Caco-2 (cell line): ENCODE measurements around the gene DEFB112. TPM values are rescaled to one million over a fixed set of nuclear protein-coding genes. Genes with fewer than 3 reads are reported as not detected.

Experiments used
- BruUV-seq: library from RNA; stranded (reverse); fragments of 400-500 nt; replicated peaks from 2 replicates; lab custom pipeline; 2021; lab: Mats Ljungman, UMichigan
- CTCF ChIA-PET: fragments of 300-600 bp; sonication (Branson Sonifier 250); formaldehyde crosslinking; loops from one replicate; lab custom pipeline; 2022; ENCODE audit warnings: antibody characterized with exemption; lab: Charles Lee
- POLR2A ChIA-PET: fragments of 300-600 bp; sonication (Branson Sonifier 250); formaldehyde crosslinking; loops from one replicate; lab custom pipeline; 2022; ENCODE audit warnings: antibody characterized with exemption; lab: Charles Lee
- DNase-seq, 2 experiments: peaks; one replicate each; pipeline versions ENCODE4 v3.0.0 to v3.0.0-alpha.2; 2020 to 2022
- H3K27me3 ChIP-seq: replicated peaks from 2 replicates; pipeline ENCODE4 v1.6.0; 2011; ENCODE audit warnings: low read length; ENCODE audit not compliant: control insufficient read depth, insufficient read depth
- H3K36me3 ChIP-seq: 2 replicates; pipeline ENCODE4 v1.5.1; 2011; ENCODE audit warnings: low read length; ENCODE audit not compliant: control insufficient read depth, insufficient read depth
- H3K4me1 ChIP-seq: fragments of 250-450 bp; sonication (Bioruptor Pico); 2 replicates; pipeline ENCODE4 v1.5.1; 2020; ENCODE audit warnings: mild to moderate bottlenecking
- H3K4me3 ChIP-seq: 2 replicates; pipeline ENCODE4 v1.5.1; 2011; ENCODE audit warnings: low read depth, mild to moderate bottlenecking, control low read depth, low read length
- H3K9me3 ChIP-seq: fragments of 250-450 bp; sonication (Bioruptor Pico); 2 replicates; pipeline ENCODE4 v1.5.1; 2020; ENCODE audit warnings: mild to moderate bottlenecking, moderate library complexity
- H3K27ac Mint-ChIP-seq: one replicate; pipeline ENCODE4 v1.8.0; 2022; ENCODE audit warnings: mixed read lengths; ENCODE audit not compliant: unreplicated experiment
- H3K27me3 Mint-ChIP-seq: one replicate; pipeline ENCODE4 v1.8.0; 2022; ENCODE audit warnings: mixed read lengths; ENCODE audit not compliant: insufficient read depth, unreplicated experiment
- H3K36me3 Mint-ChIP-seq: one replicate; pipeline ENCODE4 v1.8.0; 2022; ENCODE audit warnings: mild to moderate bottlenecking, mixed read lengths; ENCODE audit not compliant: insufficient read depth, unreplicated experiment
- H3K4me1 Mint-ChIP-seq: one replicate; pipeline ENCODE4 v1.8.0; 2022; ENCODE audit warnings: low read depth, mixed read lengths; ENCODE audit not compliant: unreplicated experiment
- H3K4me3 Mint-ChIP-seq: one replicate; pipeline ENCODE4 v1.8.0; 2022; ENCODE audit warnings: mild to moderate bottlenecking, moderate library complexity, mixed read lengths; ENCODE audit not compliant: unreplicated experiment
- H3K9me3 Mint-ChIP-seq: one replicate; pipeline ENCODE4 v1.8.0; 2022; ENCODE audit warnings: mixed read lengths; ENCODE audit not compliant: unreplicated experiment
- intact Hi-C: fragments of 100-400 bp; cut with micrococcal nuclease; formaldehyde crosslinking; loops from one replicate; pipeline ENCODE4 v1.10.0; 2022; ENCODE audit not compliant: unreplicated experiment
- total RNA-seq: library from RNA; stranded (reverse); gene quantifications from 2 replicates; pipeline ENCODE4 v1.2.3, GENCODE V29; 2022
- TF ChIP-seq, protein P1 (sequence below), 2 experiments: fragments of 200-600 bp in 1 of 2; IDR thresholded peaks; 1 replicate in 1 of 2; 2 replicates in 1 of 2; pipeline versions ENCODE4 v1.5.1 to v1.8.0; 2011 to 2022; ENCODE audit warnings: antibody characterized with exemption in 1 of 2, control low read depth in 1 of 2, inconsistent platforms in 1 of 2, low read depth in 1 of 2, low read length in 1 of 2, mild to moderate bottlenecking in 1 of 2, moderate library complexity in 1 of 2; ENCODE audit not compliant: insufficient read depth in 1 of 2, severe bottlenecking in 1 of 2, unreplicated experiment in 1 of 2

The DEFB112 gene
- total RNA-seq, 1 experiment from 2014 or later = not detected

DNA sequence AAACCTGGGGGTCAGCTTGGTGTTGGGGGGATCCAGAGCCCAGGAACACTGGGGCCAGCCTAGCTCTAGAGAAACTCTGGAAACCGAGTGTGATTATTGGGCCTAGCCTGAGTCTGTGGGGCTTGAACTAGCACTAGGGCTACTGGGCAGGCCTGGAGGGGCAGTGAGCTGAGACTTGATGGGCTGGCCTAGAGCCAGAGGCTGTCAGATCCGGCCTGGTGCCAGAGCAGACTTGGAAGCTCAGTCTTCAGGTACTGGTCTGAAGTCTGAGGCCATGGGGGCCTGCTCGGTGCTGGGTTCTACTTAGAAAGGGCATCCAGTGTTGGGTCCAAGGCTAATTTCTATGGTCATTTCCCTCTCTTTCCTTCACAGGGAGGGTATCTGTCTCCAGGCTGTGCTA lies 2.7 kb downstream of the DEFB112 start:
- no peaks in the 10 kb centered on the region for H3K27me3 ChIP-seq
- Mint-ChIP-seq H3K4me3 (no peak overlapping the region), H3K27ac (no peak overlapping the region), H3K9me3 (no peaks in the 10 kb centered on the region), H3K36me3 (no peaks in the 10 kb centered on the region), H3K4me1 (no peaks in the 10 kb centered on the region), H3K27me3 (no peaks in the 10 kb centered on the region)
- no peak for DNase-seq
- H3K36me3 ChIP-seq = no peaks in the 10 kb centered on the region
- CTCF ChIA-PET = no interaction called here
- TF ChIP-seq, protein P1, sequence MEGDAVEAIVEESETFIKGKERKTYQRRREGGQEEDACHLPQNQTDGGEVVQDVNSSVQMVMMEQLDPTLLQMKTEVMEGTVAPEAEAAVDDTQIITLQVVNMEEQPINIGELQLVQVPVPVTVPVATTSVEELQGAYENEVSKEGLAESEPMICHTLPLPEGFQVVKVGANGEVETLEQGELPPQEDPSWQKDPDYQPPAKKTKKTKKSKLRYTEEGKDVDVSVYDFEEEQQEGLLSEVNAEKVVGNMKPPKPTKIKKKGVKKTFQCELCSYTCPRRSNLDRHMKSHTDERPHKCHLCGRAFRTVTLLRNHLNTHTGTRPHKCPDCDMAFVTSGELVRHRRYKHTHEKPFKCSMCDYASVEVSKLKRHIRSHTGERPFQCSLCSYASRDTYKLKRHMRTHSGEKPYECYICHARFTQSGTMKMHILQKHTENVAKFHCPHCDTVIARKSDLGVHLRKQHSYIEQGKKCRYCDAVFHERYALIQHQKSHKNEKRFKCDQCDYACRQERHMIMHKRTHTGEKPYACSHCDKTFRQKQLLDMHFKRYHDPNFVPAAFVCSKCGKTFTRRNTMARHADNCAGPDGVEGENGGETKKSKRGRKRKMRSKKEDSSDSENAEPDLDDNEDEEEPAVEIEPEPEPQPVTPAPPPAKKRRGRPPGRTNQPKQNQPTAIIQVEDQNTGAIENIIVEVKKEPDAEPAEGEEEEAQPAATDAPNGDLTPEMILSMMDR (IDR thresholded peaks at IDR 0.05; ENCODE audit: insufficient read depth in 1 of 2, low read depth in 1 of 2, low read length in 1 of 2, severe bottlenecking in 1 of 2, unreplicated experiment in 1 of 2) = no peak
- intact Hi-C loops = no loop called here
- no peaks in the 10 kb centered on the region for H3K4me1 ChIP-seq
- H3K4me3 ChIP-seq = no peak overlapping the region
- no TSS peak for BruUV-seq
- no peaks in the 10 kb centered on the region for H3K9me3 ChIP-seq
- POLR2A ChIA-PET = no interaction called here

- Mint-ChIP-seq H3K27ac (no peak overlapping the region), H3K36me3 (no peaks in the 10 kb centered on the region), H3K4me3 (no peak overlapping the region), H3K9me3 (no peaks in the 10 kb centered on the region), H3K4me1 (no peaks in the 10 kb centered on the region), H3K27me3 (peaks cover 10% of the 10 kb centered on the region)
- ChIA-PET CTCF (no interaction called here), POLR2A (no interaction called here)
- Histone ChIP-seq H3K27me3 (no peaks in the 10 kb centered on the region), H3K4me3 (no peak overlapping the region), H3K4me1 (no peaks in the 10 kb centered on the region), H3K36me3 (no peaks in the 10 kb centered on the region), H3K9me3 (no peaks in the 10 kb centered on the region)
- TF ChIP-seq, protein P1 (IDR thresholded peaks at IDR 0.05; ENCODE audit: insufficient read depth in 1 of 2, low read depth in 1 of 2, low read length in 1 of 2, severe bottlenecking in 1 of 2, unreplicated experiment in 1 of 2) = peak; percentile 39 to 47
- intact Hi-C loops = loop anchor here (2.0 kb wide), 1 partner anchor 408 kb away; no protein-coding TSS in a partner anchor
- DNase-seq = peak; percentile 40 to 52
- no TSS peak for BruUV-seq
Observed at GRCh38 chr6:50030777-50031562, 18.8 kb downstream of the DEFB112 start.

GRCh38 chr6:50030350-50030749 lies 19.4 kb downstream of the DEFB112 start:
- Histone ChIP-seq H3K27me3 (no peaks in the 10 kb centered on the region), H3K4me3 (no peak overlapping the region), H3K4me1 (no peaks in the 10 kb centered on the region), H3K9me3 (no peaks in the 10 kb centered on the region), H3K36me3 (no peaks in the 10 kb centered on the region)
- TF ChIP-seq, protein P1 (IDR thresholded peaks at IDR 0.05; ENCODE audit: insufficient read depth in 1 of 2, low read depth in 1 of 2, low read length in 1 of 2, severe bottlenecking in 1 of 2, unreplicated experiment in 1 of 2) = no peak
- Mint-ChIP-seq H3K36me3 (no peaks in the 10 kb centered on the region), H3K27me3 (peaks cover 10% of the 10 kb centered on the region), H3K4me3 (no peak overlapping the region), H3K27ac (no peak overlapping the region), H3K9me3 (no peaks in the 10 kb centered on the region), H3K4me1 (no peaks in the 10 kb centered on the region)
- BruUV-seq = no TSS peak
- POLR2A ChIA-PET = no interaction called here
- intact Hi-C loops = loop anchor here (2.0 kb wide), 1 partner anchor 408 kb away; no protein-coding TSS in a partner anchor
- DNase-seq = no peak
- CTCF ChIA-PET = no interaction called here
